Measurements from ENCODE around the gene KCNN3. TPM values are rescaled to one million over a fixed set of nuclear protein-coding genes. Genes with fewer than 3 reads are reported as not detected.

Gene KCNN3
- total RNA-seq, 1 experiment from 2014 or later, result not detected

DNA sequence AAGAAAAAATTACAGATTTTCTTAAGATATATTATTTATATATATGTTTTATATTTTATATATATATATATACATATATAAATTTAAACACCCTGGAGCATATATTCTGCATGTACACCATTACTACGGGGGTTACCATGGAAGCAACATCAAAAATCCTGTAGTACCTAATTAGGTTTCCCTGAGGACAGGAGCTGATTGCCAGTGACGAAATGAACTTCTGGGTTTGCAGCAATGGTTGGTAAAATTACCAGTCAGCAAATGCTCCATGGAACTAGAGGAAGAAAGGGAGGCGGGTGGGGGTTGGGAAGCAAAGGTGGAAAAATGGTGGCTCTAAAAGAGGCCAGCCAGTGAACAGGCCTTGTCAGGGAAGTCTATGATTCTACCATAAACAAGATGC, 89.5 kb downstream of the KCNN3 start:
- CTCF ChIA-PET, result interaction anchor here (0.6 kb wide), 2 partner anchors 11 to 1510 kb away, joined by 3 to 5 read pairs; no protein-coding TSS in a partner anchor

DNA sequence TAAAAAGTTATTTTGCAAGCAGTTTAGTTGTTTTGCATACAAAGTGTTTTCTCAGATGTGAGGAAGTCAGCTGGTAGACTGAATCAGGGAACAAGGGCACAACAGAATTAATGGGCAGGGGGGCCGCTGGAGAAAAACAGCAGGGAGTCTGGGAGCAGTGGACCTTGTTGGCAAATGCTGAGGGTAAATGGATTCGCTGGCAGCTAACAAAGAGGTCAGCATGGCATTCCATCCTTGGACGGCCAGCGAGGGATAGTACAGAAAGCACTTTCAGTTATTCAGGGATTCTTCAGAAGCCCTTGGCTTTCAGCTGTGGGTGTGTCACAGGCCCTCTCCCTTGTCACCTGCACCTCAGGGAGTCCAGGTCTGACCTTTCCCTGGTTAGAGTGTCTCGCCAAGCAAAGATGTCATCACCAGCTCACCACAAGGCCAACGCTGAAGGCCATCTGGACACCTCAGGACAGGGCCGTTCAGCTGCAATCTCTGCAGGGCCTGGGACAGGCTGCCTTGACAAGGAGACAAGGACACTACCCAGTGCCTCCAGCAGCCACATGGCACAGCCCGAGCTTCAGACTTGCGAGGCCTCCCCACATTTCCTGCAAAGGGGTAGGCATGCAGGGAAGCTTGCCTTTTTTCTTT, 90.4 kb downstream of the KCNN3 start:
- intact Hi-C loops (cut with micrococcal nuclease; ENCODE audit: unreplicated experiment), result no loop called here
- TF ChIP-seq, protein P1, sequence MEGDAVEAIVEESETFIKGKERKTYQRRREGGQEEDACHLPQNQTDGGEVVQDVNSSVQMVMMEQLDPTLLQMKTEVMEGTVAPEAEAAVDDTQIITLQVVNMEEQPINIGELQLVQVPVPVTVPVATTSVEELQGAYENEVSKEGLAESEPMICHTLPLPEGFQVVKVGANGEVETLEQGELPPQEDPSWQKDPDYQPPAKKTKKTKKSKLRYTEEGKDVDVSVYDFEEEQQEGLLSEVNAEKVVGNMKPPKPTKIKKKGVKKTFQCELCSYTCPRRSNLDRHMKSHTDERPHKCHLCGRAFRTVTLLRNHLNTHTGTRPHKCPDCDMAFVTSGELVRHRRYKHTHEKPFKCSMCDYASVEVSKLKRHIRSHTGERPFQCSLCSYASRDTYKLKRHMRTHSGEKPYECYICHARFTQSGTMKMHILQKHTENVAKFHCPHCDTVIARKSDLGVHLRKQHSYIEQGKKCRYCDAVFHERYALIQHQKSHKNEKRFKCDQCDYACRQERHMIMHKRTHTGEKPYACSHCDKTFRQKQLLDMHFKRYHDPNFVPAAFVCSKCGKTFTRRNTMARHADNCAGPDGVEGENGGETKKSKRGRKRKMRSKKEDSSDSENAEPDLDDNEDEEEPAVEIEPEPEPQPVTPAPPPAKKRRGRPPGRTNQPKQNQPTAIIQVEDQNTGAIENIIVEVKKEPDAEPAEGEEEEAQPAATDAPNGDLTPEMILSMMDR (IDR thresholded peaks at IDR 0.05; ENCODE audit: unreplicated experiment), result no peak
- no peak for DNase-seq
- no peaks in the 10 kb centered on the region for H3K9me3 Mint-ChIP-seq (ENCODE audit: low read depth, unreplicated experiment)
- peaks cover 82% of the 10 kb centered on the region for H3K27me3 Mint-ChIP-seq (ENCODE audit: unreplicated experiment)
- BruUV-seq (replicated peaks), result no TSS peak
- no peaks in the 10 kb centered on the region for H3K4me1 Mint-ChIP-seq (ENCODE audit: low read depth, unreplicated experiment)
- H3K36me3 Mint-ChIP-seq (ENCODE audit: insufficient read depth, unreplicated experiment), result no peaks in the 10 kb centered on the region
- CTCF ChIA-PET, result interaction anchor here (0.7 kb wide), 2 partner anchors 58 to 95 kb away, joined by 3 read pairs; no protein-coding TSS in a partner anchor
- no peak overlapping the region for H3K27ac Mint-ChIP-seq (ENCODE audit: unreplicated experiment)
- no peak overlapping the region for H3K4me3 Mint-ChIP-seq (ENCODE audit: low read depth, unreplicated experiment)

More for the DNA sequence above, 89.5 kb downstream of the KCNN3 start:
- no TSS peak for BruUV-seq (replicated peaks)
- Mint-ChIP-seq H3K36me3 (ENCODE audit: insufficient read depth, unreplicated experiment) (no peaks in the 10 kb centered on the region), H3K27ac (ENCODE audit: unreplicated experiment) (no peak overlapping the region), H3K4me3 (ENCODE audit: low read depth, unreplicated experiment) (no peak overlapping the region), H3K27me3 (ENCODE audit: unreplicated experiment) (peaks cover 78% of the 10 kb centered on the region), H3K4me1 (ENCODE audit: low read depth, unreplicated experiment) (no peaks in the 10 kb centered on the region), H3K9me3 (ENCODE audit: low read depth, unreplicated experiment) (no peaks in the 10 kb centered on the region)
- intact Hi-C loops (cut with micrococcal nuclease; ENCODE audit: unreplicated experiment), result no loop called here
- DNase-seq, result no peak
- TF ChIP-seq, protein P1 (IDR thresholded peaks at IDR 0.05; ENCODE audit: unreplicated experiment), result no peak

DNA sequence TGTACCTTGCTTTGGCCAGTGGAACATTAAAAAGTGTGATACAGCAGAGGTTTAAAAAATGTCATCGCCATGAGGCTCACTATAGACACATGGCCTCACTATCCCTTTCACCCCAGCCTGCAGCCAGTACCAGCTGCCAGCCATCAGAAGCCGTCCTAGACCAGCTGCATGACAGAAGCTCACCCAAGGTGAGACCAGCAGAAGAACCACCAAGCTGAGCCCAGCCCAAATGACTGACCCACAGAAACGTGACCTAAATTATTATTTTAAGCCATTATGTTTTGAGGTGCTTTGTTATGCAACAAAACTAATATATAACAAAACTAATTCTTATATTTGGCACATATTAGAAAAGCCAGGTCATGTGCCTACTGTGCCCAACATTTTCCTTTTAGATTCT, 91.1 kb downstream of the KCNN3 start:
- intact Hi-C loops (cut with micrococcal nuclease; ENCODE audit: unreplicated experiment), result no loop called here
- H3K27ac Mint-ChIP-seq (ENCODE audit: unreplicated experiment), result no peak overlapping the region
- TF ChIP-seq, protein P1 (IDR thresholded peaks at IDR 0.05; ENCODE audit: unreplicated experiment), result no peak
- DNase-seq, result no peak
- H3K27me3 Mint-ChIP-seq (ENCODE audit: unreplicated experiment), result peaks cover 82% of the 10 kb centered on the region
- CTCF ChIA-PET, result no interaction called here
- no peaks in the 10 kb centered on the region for H3K4me1 Mint-ChIP-seq (ENCODE audit: low read depth, unreplicated experiment)
- H3K4me3 Mint-ChIP-seq (ENCODE audit: low read depth, unreplicated experiment), result no peak overlapping the region
- H3K9me3 Mint-ChIP-seq (ENCODE audit: low read depth, unreplicated experiment), result no peaks in the 10 kb centered on the region
- BruUV-seq (replicated peaks), result no TSS peak
- no peaks in the 10 kb centered on the region for H3K36me3 Mint-ChIP-seq (ENCODE audit: insufficient read depth, unreplicated experiment)

DNA sequence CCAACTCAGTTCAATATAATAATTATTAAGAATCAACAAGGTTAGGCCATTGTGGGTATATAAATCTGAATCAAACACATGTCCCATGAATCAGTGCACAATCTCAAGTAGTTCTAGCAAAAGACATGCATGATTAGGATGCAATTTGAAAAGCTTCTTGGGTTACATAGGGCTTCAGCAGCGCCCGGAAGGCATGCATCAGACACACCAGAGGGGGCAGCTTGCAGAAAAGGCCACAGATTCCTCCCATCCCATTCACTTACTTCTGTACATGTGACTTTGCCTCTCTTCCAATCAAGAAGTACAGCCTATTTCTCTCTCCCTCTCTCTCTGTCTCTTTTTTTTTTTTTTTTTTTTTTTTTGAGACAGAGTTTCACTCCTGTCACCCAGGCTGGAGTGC, 91.8 kb downstream of the KCNN3 start:
- Mint-ChIP-seq H3K4me1 (ENCODE audit: low read depth, unreplicated experiment) (no peaks in the 10 kb centered on the region), H3K4me3 (ENCODE audit: low read depth, unreplicated experiment) (no peak overlapping the region), H3K9me3 (ENCODE audit: low read depth, unreplicated experiment) (no peaks in the 10 kb centered on the region), H3K36me3 (ENCODE audit: insufficient read depth, unreplicated experiment) (no peaks in the 10 kb centered on the region), H3K27me3 (ENCODE audit: unreplicated experiment) (peaks cover 82% of the 10 kb centered on the region), H3K27ac (ENCODE audit: unreplicated experiment) (no peak overlapping the region)
- TF ChIP-seq, protein P1 (IDR thresholded peaks at IDR 0.05; ENCODE audit: unreplicated experiment), result no peak
- DNase-seq, result no peak
- no TSS peak for BruUV-seq (replicated peaks)
- CTCF ChIA-PET, result interaction anchor here (0.7 kb wide), 1 partner anchor 108 kb away, joined by 3 read pairs; no protein-coding TSS in a partner anchor
- intact Hi-C loops (cut with micrococcal nuclease; ENCODE audit: unreplicated experiment), result no loop called here
